Keratinocyte (primary cell): ENCODE data around the gene SLC7A1. TPM values are rescaled to one million over a fixed set of nuclear protein-coding genes. Genes with fewer than 3 reads are reported as not detected.

Source experiments
- DNase-seq: peaks from one replicate; pipeline ENCODE4 v3.0.0-alpha.2; 2011; ENCODE audit warnings: low read depth, missing footprints, low spot score
- FAIRE-seq: peaks from 2 replicates; lab custom pipeline; 2011; peaks lifted over from hg19 to GRCh38; lab: Jason Lieb, UNC
- H2AFZ ChIP-seq: 2 replicates; pipeline ENCODE4 v1.6.0; 2012; ENCODE audit warnings: low read length, control low read depth, inconsistent platforms; ENCODE audit not compliant: control insufficient read depth
- H3K27ac ChIP-seq: 2 replicates; pipeline ENCODE4 v1.5.1; 2011; ENCODE audit warnings: low read length; ENCODE audit not compliant: control insufficient read depth, insufficient read depth
- H3K27me3 ChIP-seq: 3 replicates; pipeline ENCODE4 v1.6.0; 2011; ENCODE audit warnings: low read length; ENCODE audit not compliant: control insufficient read depth, insufficient read depth; ENCODE audit errors: extremely low read depth
- H3K36me3 ChIP-seq, 2 experiments: 2 replicates in 1 of 2; 3 replicates in 1 of 2; pipeline ENCODE4 v1.5.1; 2011; ENCODE audit warnings: low read length in 2 of 2, mild to moderate bottlenecking in 1 of 2; ENCODE audit not compliant: control insufficient read depth in 2 of 2, insufficient read depth in 2 of 2; ENCODE audit errors: extremely low read depth in 1 of 2
- H3K4me1 ChIP-seq: 3 replicates; pipeline ENCODE4 v1.5.1; 2011; ENCODE audit warnings: low read length; ENCODE audit not compliant: control insufficient read depth, insufficient read depth; ENCODE audit errors: extremely low read depth
- H3K4me2 ChIP-seq: 3 replicates; pipeline ENCODE4 v1.6.0; 2011; ENCODE audit warnings: low read depth, low read length; ENCODE audit not compliant: control insufficient read depth, insufficient read depth; ENCODE audit errors: extremely low read depth
- H3K4me3 ChIP-seq, 3 experiments: fragments of 200-600 bp in 1 of 3; sonication (generic) in 1 of 3; 2 replicates in 2 of 3; 3 replicates in 1 of 3; pipeline ENCODE4 v1.5.1; 2011 to 2016; ENCODE audit warnings: low read length in 3 of 3, mild to moderate bottlenecking in 3 of 3, control low read depth in 2 of 3, inconsistent platforms in 1 of 3, low read depth in 1 of 3, mixed read lengths in 1 of 3, mixed run types in 1 of 3, moderate library complexity in 1 of 3; ENCODE audit not compliant: control insufficient read depth in 2 of 3, insufficient read depth in 2 of 3; ENCODE audit errors: extremely low read depth in 1 of 3
- H3K79me2 ChIP-seq: 2 replicates; pipeline ENCODE4 v1.6.0; 2012; ENCODE audit warnings: low read length; ENCODE audit not compliant: control insufficient read depth, insufficient read depth
- H3K9ac ChIP-seq: 3 replicates; pipeline ENCODE4 v1.6.0; 2011; ENCODE audit warnings: low read length; ENCODE audit not compliant: control insufficient read depth, insufficient read depth; ENCODE audit errors: extremely low read depth
- H3K9me1 ChIP-seq: 3 replicates; pipeline ENCODE4 v1.6.0; 2011; ENCODE audit warnings: low read length; ENCODE audit not compliant: control insufficient read depth, insufficient read depth; ENCODE audit errors: extremely low read depth
- H3K9me3 ChIP-seq: 2 replicates; pipeline ENCODE4 v1.5.1; 2012; ENCODE audit warnings: low read depth, low read length; ENCODE audit not compliant: control insufficient read depth
- H4K20me1 ChIP-seq: 3 replicates; pipeline ENCODE4 v1.6.0; 2011; ENCODE audit warnings: low read length; ENCODE audit not compliant: control insufficient read depth, insufficient read depth; ENCODE audit errors: extremely low read depth
- CTCF ChIP-seq, 3 experiments: IDR thresholded peaks in 1 of 3; conservative IDR thresholded peaks in 1 of 3; optimal IDR thresholded peaks in 1 of 3; 2 replicates in 2 of 3; 3 replicates in 1 of 3; pipeline versions ENCODE3 to v1.5.1; 2011; ENCODE audit warnings: low read length in 3 of 3, mild to moderate bottlenecking in 3 of 3, moderate library complexity in 2 of 3, control low read depth in 1 of 3, inconsistent platforms in 1 of 3; ENCODE audit not compliant: insufficient read depth in 2 of 3; ENCODE audit errors: extremely low read depth in 1 of 3
- EZH2 ChIP-seq: IDR thresholded peaks from one replicate; pipeline ENCODE4 v1.6.1; 2012; ENCODE audit warnings: inconsistent platforms, mild to moderate bottlenecking, low read length, moderate library complexity
- dilution Hi-C: fragments of 300-500 bp; cut with MboI; formaldehyde crosslinking; loops from one replicate; pipeline ENCODE4 v1.7.0; 2020; ENCODE audit warnings: low sequenced_read_pairs; ENCODE audit not compliant: extremely low pct_ligation_motif_present
- polyA plus RNA-seq, 5 experiments: library from polyadenylated mRNA; depleted of rRNA in 3 of 5; stranded (reverse) in 3 of 5; stranded (forward) in 1 of 5; unstranded in 1 of 5; fragments of >200 nt; gene quantifications; 1 replicate in 1 of 5; 2 replicates in 3 of 5; 3 replicates in 1 of 5; pipeline versions ENCODE4 v1.2.1 to v1.2.3, GENCODE V29; 2011 to 2012; ENCODE audit warnings: missing spikeins in 2 of 5, low read depth in 1 of 5, low replicate concordance in 1 of 5

Gene SLC7A1
- polyA plus RNA-seq, 1 donor (not counting 4 experiments of a cell fraction or from before 2014, with no cell fraction given) = 41.5 TPM

- Histone ChIP-seq H3K27ac (no peak overlapping the region), H3K36me3 (peaks cover 42 to 47% of the 10 kb centered on the region in 2 experiments), H3K9ac (no peak overlapping the region), H3K4me1 (no peaks in the 10 kb centered on the region), H2AFZ (no peak overlapping the region), H3K4me2 (no peak overlapping the region), H4K20me1 (peaks cover 19% of the 10 kb centered on the region), H3K27me3 (no peaks in the 10 kb centered on the region), H3K9me3 (no peaks in the 10 kb centered on the region), H3K79me2 (peaks cover 97% of the 10 kb centered on the region), H3K4me3 (no peak overlapping the region), H3K9me1 (peaks cover 4% of the 10 kb centered on the region)
- no peak for FAIRE-seq
- TF ChIP-seq CTCF (optimal IDR thresholded peaks at IDR 0.05 in 1 of 3, IDR thresholded peaks at IDR 0.05 in 1 of 3, conservative IDR thresholded peaks at IDR 0.05 in 1 of 3; ENCODE audit: extremely low read depth in 1 of 3, insufficient read depth in 2 of 3, low read length in 3 of 3) = no peak
- TF ChIP-seq EZH2 = no peak
- dilution Hi-C loops = no loop called here
- DNase-seq = no peak
These were observed 48.8 kb downstream of the SLC7A1 start for GRCh38 chr13:29546662-29547061.

- Histone ChIP-seq H3K27me3 (no peaks in the 10 kb centered on the region), H3K9ac (no peak overlapping the region), H2AFZ (no peak overlapping the region), H3K36me3 (peaks cover 39 to 45% of the 10 kb centered on the region in 2 experiments), H3K4me1 (no peaks in the 10 kb centered on the region), H3K4me3 (no peak overlapping the region), H3K27ac (no peak overlapping the region), H3K9me3 (no peaks in the 10 kb centered on the region), H4K20me1 (peaks cover 20% of the 10 kb centered on the region), H3K79me2 (peaks cover 97% of the 10 kb centered on the region), H3K4me2 (no peak overlapping the region), H3K9me1 (peaks cover 4% of the 10 kb centered on the region)
- no peak for DNase-seq
- no peak for FAIRE-seq
- dilution Hi-C loops = no loop called here
- TF ChIP-seq EZH2 = no peak
- TF ChIP-seq CTCF (optimal IDR thresholded peaks at IDR 0.05 in 1 of 3, IDR thresholded peaks at IDR 0.05 in 1 of 3, conservative IDR thresholded peaks at IDR 0.05 in 1 of 3; ENCODE audit: extremely low read depth in 1 of 3, insufficient read depth in 2 of 3, low read length in 3 of 3) = no peak
These were observed 49.5 kb downstream of the SLC7A1 start for GRCh38 chr13:29545988-29546387.
